ENCODE results near the gene RNF31.

DNA sequence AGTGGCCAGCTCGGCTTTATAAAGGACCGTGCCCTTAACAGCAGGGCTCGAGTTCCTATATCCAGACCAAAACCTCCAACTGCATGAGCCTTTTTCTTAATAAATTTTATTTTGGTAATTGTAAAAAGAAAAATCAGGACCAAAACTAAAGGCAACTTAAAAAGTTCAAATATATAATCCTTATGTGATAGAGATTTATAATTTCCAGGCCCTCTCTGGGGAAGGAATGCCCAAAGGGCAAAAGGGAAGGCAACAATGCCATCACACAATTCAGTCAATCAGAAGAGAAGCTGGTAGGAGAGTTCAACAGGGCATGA lies 41.7 kb downstream of the RNF31 start:
- TF ChIP-seq, protein P1, sequence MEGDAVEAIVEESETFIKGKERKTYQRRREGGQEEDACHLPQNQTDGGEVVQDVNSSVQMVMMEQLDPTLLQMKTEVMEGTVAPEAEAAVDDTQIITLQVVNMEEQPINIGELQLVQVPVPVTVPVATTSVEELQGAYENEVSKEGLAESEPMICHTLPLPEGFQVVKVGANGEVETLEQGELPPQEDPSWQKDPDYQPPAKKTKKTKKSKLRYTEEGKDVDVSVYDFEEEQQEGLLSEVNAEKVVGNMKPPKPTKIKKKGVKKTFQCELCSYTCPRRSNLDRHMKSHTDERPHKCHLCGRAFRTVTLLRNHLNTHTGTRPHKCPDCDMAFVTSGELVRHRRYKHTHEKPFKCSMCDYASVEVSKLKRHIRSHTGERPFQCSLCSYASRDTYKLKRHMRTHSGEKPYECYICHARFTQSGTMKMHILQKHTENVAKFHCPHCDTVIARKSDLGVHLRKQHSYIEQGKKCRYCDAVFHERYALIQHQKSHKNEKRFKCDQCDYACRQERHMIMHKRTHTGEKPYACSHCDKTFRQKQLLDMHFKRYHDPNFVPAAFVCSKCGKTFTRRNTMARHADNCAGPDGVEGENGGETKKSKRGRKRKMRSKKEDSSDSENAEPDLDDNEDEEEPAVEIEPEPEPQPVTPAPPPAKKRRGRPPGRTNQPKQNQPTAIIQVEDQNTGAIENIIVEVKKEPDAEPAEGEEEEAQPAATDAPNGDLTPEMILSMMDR (IDR thresholded peaks at IDR 0.05): no peak
- TF ChIP-seq POLR2A (IDR thresholded peaks at IDR 0.05): no peak
